ENCODE results near the gene GRK6. TPM values are rescaled to one million over a fixed set of nuclear protein-coding genes. Genes with fewer than 3 reads are reported as not detected.

GRK6 gene
- total and polyA plus RNA-seq, 9 of the 15 experiments (the other 6 are each of a cell fraction or from before 2014, with no cell fraction given), result 0.63 to 122 (median 44.5) TPM

GRCh38 chr5:177403792-177404640 lies 22.5 kb upstream of the GRK6 start (continued):
- TF ChIP-seq BDP1 (IDR thresholded peaks at IDR 0.05; ENCODE audit: insufficient read depth, insufficient read length) (no peak), FIP1L1 (IDR thresholded peaks at IDR 0.05; ENCODE audit: low read depth, low read length, poor library complexity, severe bottlenecking) (peak; percentile 66), SAP30 (IDR thresholded peaks at IDR 0.05; ENCODE audit: borderline replicate concordance, insufficient read depth, low read depth, low read length, poor library complexity, severe bottlenecking) (peak; percentile 88), GABPB2 (CRISPR knock-in tag; conservative IDR thresholded peaks at IDR 0.05) (no peak), ZBTB43 (CRISPR knock-in tag; IDR thresholded peaks at IDR 0.05) (0 out of 2 replicates have a peak, but pooled peaks have one; percentile 5), HNRNPL (IDR thresholded peaks at IDR 0.05; ENCODE audit: low read depth, low read length) (peak; percentile 74; the same call in 1 of the 2 replicates), ZNF398 (CRISPR knock-in tag; IDR thresholded peaks at IDR 0.05) (no peak), SRF (CRISPR knock-in tag; IDR thresholded peaks at IDR 0.05) (peak in 1 of 2 experiments; percentile 37; a peak in 2 of 4 replicates)
- TF ChIP-seq, protein P1, sequence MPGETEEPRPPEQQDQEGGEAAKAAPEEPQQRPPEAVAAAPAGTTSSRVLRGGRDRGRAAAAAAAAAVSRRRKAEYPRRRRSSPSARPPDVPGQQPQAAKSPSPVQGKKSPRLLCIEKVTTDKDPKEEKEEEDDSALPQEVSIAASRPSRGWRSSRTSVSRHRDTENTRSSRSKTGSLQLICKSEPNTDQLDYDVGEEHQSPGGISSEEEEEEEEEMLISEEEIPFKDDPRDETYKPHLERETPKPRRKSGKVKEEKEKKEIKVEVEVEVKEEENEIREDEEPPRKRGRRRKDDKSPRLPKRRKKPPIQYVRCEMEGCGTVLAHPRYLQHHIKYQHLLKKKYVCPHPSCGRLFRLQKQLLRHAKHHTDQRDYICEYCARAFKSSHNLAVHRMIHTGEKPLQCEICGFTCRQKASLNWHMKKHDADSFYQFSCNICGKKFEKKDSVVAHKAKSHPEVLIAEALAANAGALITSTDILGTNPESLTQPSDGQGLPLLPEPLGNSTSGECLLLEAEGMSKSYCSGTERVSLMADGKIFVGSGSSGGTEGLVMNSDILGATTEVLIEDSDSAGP (CRISPR knock-in tag; IDR thresholded peaks at IDR 0.05), result 0 out of 2 replicates have a peak, but pooled peaks have one; percentile 46
- TF ChIP-seq, protein P2, sequence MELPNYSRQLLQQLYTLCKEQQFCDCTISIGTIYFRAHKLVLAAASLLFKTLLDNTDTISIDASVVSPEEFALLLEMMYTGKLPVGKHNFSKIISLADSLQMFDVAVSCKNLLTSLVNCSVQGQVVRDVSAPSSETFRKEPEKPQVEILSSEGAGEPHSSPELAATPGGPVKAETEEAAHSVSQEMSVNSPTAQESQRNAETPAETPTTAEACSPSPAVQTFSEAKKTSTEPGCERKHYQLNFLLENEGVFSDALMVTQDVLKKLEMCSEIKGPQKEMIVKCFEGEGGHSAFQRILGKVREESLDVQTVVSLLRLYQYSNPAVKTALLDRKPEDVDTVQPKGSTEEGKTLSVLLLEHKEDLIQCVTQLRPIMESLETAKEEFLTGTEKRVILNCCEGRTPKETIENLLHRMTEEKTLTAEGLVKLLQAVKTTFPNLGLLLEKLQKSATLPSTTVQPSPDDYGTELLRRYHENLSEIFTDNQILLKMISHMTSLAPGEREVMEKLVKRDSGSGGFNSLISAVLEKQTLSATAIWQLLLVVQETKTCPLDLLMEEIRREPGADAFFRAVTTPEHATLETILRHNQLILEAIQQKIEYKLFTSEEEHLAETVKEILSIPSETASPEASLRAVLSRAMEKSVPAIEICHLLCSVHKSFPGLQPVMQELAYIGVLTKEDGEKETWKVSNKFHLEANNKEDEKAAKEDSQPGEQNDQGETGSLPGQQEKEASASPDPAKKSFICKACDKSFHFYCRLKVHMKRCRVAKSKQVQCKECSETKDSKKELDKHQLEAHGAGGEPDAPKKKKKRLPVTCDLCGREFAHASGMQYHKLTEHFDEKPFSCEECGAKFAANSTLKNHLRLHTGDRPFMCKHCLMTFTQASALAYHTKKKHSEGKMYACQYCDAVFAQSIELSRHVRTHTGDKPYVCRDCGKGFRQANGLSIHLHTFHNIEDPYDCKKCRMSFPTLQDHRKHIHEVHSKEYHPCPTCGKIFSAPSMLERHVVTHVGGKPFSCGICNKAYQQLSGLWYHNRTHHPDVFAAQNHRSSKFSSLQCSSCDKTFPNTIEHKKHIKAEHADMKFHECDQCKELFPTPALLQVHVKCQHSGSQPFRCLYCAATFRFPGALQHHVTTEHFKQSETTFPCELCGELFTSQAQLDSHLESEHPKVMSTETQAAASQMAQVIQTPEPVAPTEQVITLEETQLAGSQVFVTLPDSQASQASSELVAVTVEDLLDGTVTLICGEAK (IDR thresholded peaks at IDR 0.05), result no peak
- TF ChIP-seq, protein P2 (CRISPR knock-in tag; IDR thresholded peaks at IDR 0.05), result no peak

Data from K562 (cell line).